HG02759 (cell line): ENCODE data around the gene ZFP14.

Experiments
- ATAC-seq: cut with Tn5 transposase; IDR thresholded peaks from one replicate; pipeline ENCODE4 v1.9.1; 2021; ENCODE audit warnings: mild to moderate bottlenecking, moderate library complexity; ENCODE audit not compliant: unreplicated experiment

Gene ZFP14

GRCh38 chr19:36378625-36379509 lies at the start of gene ZFP14:
Gene ZFP14 (minus strand): TSS chr19:36379201. CDS start chr19:36367892, 11,309 bp downstream.
- peak; percentile 97 for ATAC-seq

- no peak for ATAC-seq
These were observed 44.9 kb upstream of the ZFP14 start for GRCh38 chr19:36423925-36424324.

DNA sequence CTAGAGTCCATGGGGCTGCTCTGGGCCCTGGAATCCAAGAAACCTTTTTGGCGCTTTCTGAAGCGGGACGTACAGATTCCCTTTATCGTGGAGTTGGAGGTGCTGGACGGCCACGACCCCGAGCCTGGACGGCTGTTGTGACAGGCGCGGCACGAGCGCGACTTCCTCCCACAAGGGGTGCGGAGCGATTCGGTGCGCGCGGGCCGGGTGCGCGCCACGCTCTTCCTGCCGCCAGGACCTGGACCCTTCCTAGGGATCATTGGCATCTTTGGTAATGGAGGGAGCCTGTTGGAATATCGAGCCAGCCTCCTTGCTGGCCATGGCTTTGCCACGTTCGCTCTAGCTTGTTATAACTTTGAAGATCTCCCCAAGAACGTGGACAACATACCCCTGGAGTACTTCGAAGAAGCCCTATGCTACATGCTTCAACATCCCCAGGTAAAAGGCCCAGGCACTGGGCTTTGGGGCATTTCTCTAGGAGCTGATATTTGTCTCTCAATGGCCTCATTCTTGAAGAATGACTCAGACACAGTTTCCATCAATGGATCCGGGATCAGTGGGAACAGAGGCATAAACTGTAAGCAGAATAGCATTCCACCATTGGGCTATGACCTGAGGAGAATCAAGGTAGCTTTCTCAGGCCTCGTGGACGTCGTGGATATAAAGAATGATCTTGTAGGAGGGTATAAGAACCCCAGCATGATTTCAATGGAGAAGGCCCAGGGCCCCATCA lies 42.9 kb upstream of the ZFP14 start:
- no peak for ATAC-seq

DNA sequence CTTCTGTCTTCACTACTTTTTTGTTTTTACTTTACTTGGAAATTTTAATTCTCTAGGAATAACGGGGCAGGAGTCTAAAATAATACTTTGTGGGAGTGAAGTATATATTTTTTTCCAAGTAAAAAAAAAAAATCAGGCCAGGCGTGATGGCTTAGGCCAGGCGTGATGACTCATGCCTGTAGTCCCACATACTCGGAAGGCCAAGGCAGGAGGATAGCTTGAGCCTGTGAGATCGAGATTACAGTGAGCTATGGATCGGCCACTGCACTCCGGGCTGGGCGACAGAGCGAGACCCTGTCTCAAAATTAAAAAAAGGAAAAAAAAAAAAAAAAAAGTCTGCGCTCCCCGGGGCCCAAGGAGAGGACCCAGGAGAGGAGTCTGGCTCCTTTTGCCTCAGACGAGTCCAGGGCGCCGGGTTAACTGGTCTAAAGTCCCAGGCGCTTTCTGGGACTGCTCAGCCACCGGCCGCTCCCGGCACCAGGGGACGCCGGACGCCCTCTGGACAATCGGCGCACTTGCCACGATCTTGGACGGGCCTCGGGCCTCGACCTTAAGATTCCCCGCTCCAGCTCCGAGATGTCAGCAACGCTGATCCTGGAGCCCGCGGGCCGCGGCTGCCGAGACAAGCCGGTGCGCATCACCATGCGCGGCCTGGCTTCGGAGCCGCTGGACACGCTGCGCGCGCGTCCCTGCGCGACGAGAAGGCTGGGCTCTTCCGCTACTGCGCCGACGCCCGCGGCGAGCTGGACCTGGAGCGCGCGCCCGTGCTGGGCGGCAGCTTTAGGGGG lies 42.2 kb upstream of the ZFP14 start:
- ATAC-seq: no peak

- peak; percentile 97 for ATAC-seq
These were observed 39.4 kb upstream of the ZFP14 start, which contains the start of gene ZFP82 for GRCh38 chr19:36418287-36419001. Gene ZFP82 (minus strand): TSS chr19:36418644. CDS start chr19:36409789, 8,855 bp downstream.

DNA sequence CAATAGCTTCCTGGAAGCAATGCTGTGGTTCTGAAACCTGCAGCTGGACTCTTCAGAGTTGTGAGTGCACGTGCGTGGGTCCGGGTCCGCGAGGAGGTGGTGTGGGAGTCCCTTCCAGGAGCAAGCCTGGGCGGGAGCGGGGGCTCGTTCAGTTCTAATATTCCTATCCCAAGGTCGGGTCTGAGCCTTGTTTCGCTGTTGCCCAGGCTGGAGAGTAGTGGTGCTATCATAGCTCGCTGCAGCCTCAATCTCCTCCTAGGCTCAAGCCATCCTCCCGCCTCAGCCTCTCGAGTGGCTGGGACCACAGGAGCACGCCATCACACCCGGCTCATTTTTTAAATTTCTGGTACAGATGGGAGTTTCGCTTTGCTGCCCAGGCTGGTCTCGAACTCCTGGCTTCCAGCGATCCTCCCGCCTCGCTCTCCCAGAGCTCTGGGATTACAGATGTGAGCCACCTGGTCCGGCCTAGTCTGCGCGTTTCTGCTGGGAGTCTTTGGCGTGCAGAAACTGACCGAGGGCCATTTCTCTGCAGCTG lies 38.8 kb upstream of the ZFP14 start:
- no peak for ATAC-seq

GRCh38 chr19:36409841-36410240 lies 30.8 kb upstream of the ZFP14 start:
- no peak for ATAC-seq

DNA sequence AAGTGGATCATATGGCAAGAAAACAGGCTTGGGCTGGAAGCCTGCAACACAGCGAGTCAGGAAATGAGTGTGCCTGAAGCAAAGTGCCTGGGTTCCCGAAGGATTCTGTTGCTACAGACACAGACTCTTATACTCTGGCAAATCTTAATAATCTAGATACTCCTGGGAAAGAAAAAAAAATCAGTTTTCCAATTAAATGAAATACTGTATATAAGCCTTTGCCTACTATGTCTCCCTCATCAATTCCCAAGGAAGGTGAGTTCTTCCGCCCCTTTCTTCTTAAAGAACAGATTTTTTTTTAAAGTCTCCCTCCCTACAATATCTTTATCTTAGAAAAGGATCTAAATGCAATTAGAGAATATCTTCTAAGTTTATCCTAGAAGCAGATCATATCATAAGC lies 29.1 kb upstream of the ZFP14 start:
- no peak for ATAC-seq

DNA sequence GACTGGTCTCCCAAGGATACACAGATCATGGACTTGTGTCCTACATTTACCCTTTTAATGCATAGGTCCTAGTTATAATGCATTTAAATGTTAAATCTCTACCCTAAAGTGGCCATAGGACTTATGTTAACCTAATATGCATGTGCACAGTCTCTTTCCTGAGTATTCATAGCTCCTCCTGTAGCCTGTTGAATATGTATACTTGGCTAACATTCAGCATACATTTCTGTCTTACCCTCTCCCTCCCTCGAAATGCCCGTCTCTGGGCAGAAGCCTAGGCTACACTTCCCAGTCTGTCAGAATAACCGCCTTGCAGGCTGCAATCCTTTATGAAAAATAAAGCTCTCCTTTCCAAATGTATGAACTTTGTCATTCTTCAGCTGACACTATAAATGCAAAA lies 25.5 kb upstream of the ZFP14 start:
- ATAC-seq: no peak

GRCh38 chr19:36401475-36401874 lies 22.5 kb upstream of the ZFP14 start:
- ATAC-seq: no peak

DNA sequence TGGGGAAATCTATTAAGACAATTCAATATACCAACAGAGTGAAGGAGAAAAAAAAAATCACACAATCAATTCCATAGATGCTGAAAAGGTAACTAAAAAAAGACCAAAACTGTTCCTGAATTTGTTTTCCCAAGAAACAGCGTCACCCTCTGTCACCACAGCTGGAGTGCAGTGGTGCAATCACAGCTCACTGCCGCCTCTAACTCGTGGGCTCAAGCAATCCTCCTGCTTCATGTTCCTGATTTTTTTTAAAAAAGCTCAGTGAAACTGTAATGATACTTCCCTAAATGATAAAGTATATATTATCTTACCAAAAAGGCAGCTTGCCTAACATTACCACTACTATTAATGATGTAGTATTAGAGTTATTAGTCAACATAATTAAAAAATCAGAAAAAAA lies 19.6 kb upstream of the ZFP14 start:
- ATAC-seq: no peak

- no peak for ATAC-seq
These were observed 14.1 kb upstream of the ZFP14 start for GRCh38 chr19:36392916-36393673.

GRCh38 chr19:36379510-36379819 lies 464 bp upstream of the ZFP14 start:
- no peak for ATAC-seq

DNA sequence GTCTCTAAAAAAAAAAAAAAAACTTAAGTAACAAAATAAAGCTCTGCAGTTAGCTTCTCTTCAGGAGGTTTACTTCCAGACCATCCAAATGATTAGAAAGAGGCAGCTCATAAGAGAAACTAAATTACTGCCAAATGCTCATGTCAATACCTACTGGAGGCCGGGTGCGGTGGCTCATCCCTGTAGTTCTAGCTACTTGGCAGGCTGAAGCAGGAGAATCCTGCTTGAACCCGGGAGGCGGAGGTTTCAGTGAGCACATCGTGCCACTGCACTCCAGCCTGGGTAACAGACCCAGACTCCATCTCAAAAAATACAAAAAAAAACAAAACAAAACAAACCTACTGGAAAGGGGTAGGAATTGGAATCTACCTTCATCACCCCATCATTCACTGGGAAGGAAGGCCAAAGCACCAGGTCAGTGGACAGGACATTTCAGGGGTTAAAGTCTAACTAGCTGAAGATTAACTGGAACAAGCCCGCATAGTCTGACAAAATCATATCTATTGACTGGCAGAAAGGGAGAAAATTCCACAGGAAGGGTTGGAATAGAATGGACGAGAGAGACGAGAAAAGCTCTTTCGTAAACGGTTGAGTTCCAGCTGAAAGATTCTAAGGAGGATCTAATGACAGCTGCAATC lies 1.3 kb downstream of the ZFP14 start:
- no peak for ATAC-seq

DNA sequence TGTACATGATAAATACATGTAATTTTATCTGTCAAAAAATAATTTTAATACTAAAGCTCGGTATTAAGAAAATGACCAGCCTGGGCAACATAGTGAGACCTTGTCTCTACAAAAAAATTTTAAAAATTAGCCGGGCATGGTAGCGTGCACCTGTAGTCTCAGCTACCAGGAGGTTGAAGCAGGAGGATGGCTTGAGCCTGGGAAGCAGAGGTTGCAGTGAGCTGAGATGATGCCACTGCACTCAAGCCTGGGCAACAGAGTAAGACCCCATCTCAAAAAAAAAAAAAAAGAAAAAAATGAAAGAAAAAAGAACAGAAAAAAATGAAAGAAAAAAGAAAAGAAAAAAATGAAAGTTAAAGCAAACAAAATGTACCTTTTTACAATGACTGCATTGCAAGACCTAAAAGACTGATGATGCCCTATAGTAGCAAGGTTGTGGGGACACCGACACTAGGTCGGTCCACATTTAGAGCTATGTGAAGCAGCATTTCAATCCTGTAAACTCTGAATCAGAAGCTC lies 5.3 kb downstream of the ZFP14 start:
- no peak for ATAC-seq

DNA sequence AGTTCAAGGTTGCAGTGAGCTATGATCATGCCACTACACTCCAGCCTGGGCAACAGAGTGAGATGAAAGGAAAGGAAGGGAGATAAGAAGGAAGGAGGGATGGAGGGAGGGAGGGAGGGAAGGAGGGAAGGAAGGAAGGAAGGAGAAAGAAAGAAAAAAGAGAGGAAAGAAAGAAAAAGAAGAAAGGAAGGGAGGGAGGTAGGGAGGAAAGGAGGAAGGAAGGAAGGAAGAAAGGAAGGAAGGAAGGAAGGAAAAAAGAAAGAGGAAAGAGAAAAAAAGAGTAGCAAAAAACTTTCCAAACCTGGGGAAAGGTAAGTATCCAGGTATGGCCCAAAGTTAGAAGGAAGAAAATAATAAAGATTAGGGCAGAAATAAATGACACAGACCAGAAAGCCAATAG lies 7.1 kb downstream of the ZFP14 start:
- ATAC-seq: no peak

DNA sequence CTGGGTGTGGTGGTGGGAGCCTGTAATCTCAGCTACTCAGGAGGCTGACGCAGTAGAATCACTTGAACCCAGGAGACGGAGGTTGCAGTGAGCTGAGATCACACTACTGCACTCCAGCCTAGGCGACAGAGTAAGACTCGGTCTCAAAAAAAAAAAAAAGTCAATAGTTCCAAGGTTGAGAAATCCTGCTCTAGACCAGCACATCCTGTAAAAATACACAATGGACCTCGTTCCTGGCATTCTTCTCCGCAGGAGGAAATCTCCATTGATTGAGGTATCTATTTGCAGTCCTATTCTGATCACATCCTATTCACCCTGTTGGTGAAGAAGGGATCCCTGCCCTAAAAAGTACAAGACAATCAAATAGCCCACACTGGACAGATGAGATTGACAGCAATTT lies 15.2 kb downstream of the ZFP14 start:
- no peak for ATAC-seq

GRCh38 chr19:36340786-36341372 lies 38.1 kb downstream of the ZFP14 start:
- no peak for ATAC-seq
